GM12891 (cell line): ENCODE measurements around the gene EDN1.

ENCODE experiments used
- POLR2A ChIP-seq: IDR thresholded peaks from 2 replicates; pipeline ENCODE4 v1.6.1; 2011; ENCODE audit warnings: low read depth, low read length, control low read depth
- POLR2AphosphoS5 ChIP-seq: IDR thresholded peaks from 2 replicates; pipeline ENCODE4 v1.6.1; 2011; ENCODE audit warnings: low read depth, low read length, control low read depth
- POU2F2 ChIP-seq: IDR thresholded peaks from 2 replicates; pipeline ENCODE4 v1.6.1; 2011; ENCODE audit warnings: low read depth, mild to moderate bottlenecking, control low read depth, low read length, moderate library complexity
- SPI1 ChIP-seq: IDR thresholded peaks from 2 replicates; pipeline ENCODE4 v1.6.1; 2011; ENCODE audit warnings: low read depth, low read length, control low read depth

DNA sequence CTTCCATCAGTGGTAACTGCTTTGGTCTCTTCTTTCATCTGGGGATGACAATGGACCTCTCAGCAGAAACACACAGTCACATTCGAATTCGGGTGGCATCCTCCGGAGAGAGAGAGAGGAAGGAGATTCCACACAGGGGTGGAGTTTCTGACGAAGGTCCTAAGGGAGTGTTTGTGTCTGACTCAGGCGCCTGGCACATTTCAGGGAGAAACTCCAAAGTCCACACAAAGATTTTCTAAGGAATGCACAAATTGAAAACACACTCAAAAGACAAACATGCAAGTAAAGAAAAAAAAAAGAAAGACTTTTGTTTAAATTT, 6.1 kb downstream of the EDN1 start:
- TF ChIP-seq POLR2A, result no peak
- TF ChIP-seq POLR2AphosphoS5, result no peak
- TF ChIP-seq POU2F2, result no peak
- no peak for TF ChIP-seq SPI1
